KMS-11 (cell line): ENCODE measurements around the gene SCRN1.

Source experiments
- H2AFZ ChIP-seq: fragments of 200-600 bp; sonication (generic); 2 replicates; pipeline ENCODE4 v1.6.1; 2016; ENCODE audit warnings: antibody characterized with exemption, mixed run types, low read depth
- H3K27ac ChIP-seq: fragments of 200-600 bp; sonication (generic); 2 replicates; pipeline ENCODE4 v1.6.1; 2016; ENCODE audit warnings: mild to moderate bottlenecking, mixed run types
- H3K27me3 ChIP-seq: fragments of 200-600 bp; sonication (generic); 2 replicates; pipeline ENCODE4 v1.6.1; 2017; ENCODE audit warnings: mild to moderate bottlenecking, low read depth, mixed run types, moderate library complexity; ENCODE audit not compliant: insufficient read depth
- H3K36me3 ChIP-seq: fragments of 200-600 bp; sonication (generic); 2 replicates; pipeline ENCODE4 v1.6.1; 2017; ENCODE audit warnings: mild to moderate bottlenecking, mixed run types; ENCODE audit not compliant: insufficient read depth
- H3K4me1 ChIP-seq: fragments of 200-600 bp; sonication (generic); 2 replicates; pipeline ENCODE4 v1.6.1; 2016; ENCODE audit warnings: mild to moderate bottlenecking, low read depth, mixed run types; ENCODE audit not compliant: poor library complexity, severe bottlenecking
- H3K4me2 ChIP-seq: fragments of 200-600 bp; sonication (generic); 2 replicates; pipeline ENCODE4 v1.7.0; 2016; ENCODE audit warnings: mild to moderate bottlenecking, mixed run types
- H3K4me3 ChIP-seq: fragments of 200-600 bp; sonication (generic); IDR thresholded peaks from 2 replicates; pipeline ENCODE4 v1.6.1; 2017; ENCODE audit warnings: low read depth, low read length, mixed read lengths; ENCODE audit not compliant: insufficient read depth
- H3K79me2 ChIP-seq: fragments of 200-600 bp; sonication (generic); 2 replicates; pipeline ENCODE4 v1.6.1; 2016; ENCODE audit warnings: low read depth, mixed run types; ENCODE audit not compliant: insufficient read depth
- H3K9ac ChIP-seq: fragments of 200-600 bp; sonication (generic); 2 replicates; pipeline ENCODE4 v1.6.1; 2016; ENCODE audit warnings: mild to moderate bottlenecking, mixed run types
- H4K20me1 ChIP-seq: fragments of 200-600 bp; sonication (generic); 2 replicates; pipeline ENCODE4 v1.6.1; 2016; ENCODE audit warnings: mild to moderate bottlenecking, mixed run types; ENCODE audit not compliant: insufficient read depth
- TF ChIP-seq, protein P1 (sequence below): fragments of 200-600 bp; sonication (generic); conservative IDR thresholded peaks from 2 replicates; pipeline ENCODE4 v1.6.1; 2017; ENCODE audit warnings: low read depth, mild to moderate bottlenecking, antibody characterized with exemption, low read length, moderate library complexity, mixed read lengths

SCRN1 gene

DNA sequence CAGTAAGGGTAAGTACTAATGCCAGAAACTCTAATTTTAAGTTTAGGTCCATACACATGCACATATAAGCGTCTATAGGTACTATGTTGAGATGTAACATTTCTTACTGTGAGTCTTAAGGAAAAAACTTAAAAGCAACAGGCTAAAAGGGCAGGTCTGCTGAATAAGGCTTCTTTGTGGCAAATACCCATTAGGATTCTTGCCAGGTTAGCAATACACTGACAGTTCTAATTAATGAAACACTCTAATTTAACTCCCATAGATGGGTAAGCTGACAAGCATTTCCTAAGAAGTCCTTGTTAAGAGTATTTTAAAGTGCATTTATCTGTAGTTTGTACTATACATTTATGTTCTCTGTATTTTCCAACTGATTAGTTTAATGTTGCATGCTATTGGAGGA lies 14.0 kb downstream of the SCRN1 start:
- no peak overlapping the region for H3K4me3 ChIP-seq
- H3K27ac ChIP-seq: no peak overlapping the region
- no peaks in the 10 kb centered on the region for H3K36me3 ChIP-seq
- H3K79me2 ChIP-seq: no peaks in the 10 kb centered on the region
- no peak overlapping the region for H2AFZ ChIP-seq
- no peak overlapping the region for H3K4me2 ChIP-seq
- H3K27me3 ChIP-seq: no peaks in the 10 kb centered on the region
- no peaks in the 10 kb centered on the region for H4K20me1 ChIP-seq
- TF ChIP-seq, protein P1, sequence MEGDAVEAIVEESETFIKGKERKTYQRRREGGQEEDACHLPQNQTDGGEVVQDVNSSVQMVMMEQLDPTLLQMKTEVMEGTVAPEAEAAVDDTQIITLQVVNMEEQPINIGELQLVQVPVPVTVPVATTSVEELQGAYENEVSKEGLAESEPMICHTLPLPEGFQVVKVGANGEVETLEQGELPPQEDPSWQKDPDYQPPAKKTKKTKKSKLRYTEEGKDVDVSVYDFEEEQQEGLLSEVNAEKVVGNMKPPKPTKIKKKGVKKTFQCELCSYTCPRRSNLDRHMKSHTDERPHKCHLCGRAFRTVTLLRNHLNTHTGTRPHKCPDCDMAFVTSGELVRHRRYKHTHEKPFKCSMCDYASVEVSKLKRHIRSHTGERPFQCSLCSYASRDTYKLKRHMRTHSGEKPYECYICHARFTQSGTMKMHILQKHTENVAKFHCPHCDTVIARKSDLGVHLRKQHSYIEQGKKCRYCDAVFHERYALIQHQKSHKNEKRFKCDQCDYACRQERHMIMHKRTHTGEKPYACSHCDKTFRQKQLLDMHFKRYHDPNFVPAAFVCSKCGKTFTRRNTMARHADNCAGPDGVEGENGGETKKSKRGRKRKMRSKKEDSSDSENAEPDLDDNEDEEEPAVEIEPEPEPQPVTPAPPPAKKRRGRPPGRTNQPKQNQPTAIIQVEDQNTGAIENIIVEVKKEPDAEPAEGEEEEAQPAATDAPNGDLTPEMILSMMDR: no peak
- no peak overlapping the region for H3K9ac ChIP-seq
- H3K4me1 ChIP-seq: no peaks in the 10 kb centered on the region

DNA sequence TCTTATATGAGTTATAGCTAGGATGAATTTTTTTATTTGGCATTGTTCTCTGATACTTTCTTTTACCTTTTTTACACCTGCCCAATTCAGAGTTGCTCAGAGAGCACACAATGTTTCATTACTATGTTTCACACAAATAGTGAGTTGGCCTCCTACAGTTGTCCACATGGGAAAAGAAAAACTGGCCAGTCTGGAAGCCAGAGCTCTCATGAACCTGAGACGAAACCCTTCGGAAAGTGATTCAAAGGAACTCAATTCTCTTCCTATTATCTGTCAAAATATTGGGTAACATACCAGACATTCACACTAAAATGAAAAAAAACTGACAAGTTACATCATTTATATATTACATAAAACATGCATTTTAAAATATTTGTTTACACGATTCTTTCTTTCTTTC lies 15.3 kb downstream of the SCRN1 start:
- no peaks in the 10 kb centered on the region for H3K27me3 ChIP-seq
- H3K4me3 ChIP-seq: no peak overlapping the region
- H3K79me2 ChIP-seq: no peaks in the 10 kb centered on the region
- no peak overlapping the region for H2AFZ ChIP-seq
- H4K20me1 ChIP-seq: no peaks in the 10 kb centered on the region
- no peak overlapping the region for H3K4me2 ChIP-seq
- H3K27ac ChIP-seq: no peak overlapping the region
- H3K36me3 ChIP-seq: no peaks in the 10 kb centered on the region
- TF ChIP-seq, protein P1: no peak
- H3K4me1 ChIP-seq: no peaks in the 10 kb centered on the region
- no peak overlapping the region for H3K9ac ChIP-seq

DNA sequence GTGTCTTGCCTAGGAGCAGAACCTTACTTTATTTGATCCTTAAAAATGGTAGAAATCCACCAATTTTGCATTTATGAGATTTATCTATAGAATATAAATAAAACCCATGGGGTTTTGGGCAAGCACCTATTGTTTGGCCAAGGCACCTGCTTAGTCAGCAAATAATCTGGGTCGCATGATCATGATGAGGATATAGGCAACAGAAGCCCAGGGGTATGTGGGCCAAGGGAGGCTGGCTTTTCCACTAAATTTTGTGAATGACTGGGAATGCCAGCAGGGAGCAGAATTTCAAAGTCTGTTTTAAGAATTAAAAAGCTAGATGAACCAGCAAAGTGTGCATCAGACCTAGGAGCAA lies 17.3 kb downstream of the SCRN1 start:
- Histone ChIP-seq H3K4me1 (no peaks in the 10 kb centered on the region), H3K4me2 (no peak overlapping the region), H3K9ac (no peak overlapping the region), H3K27me3 (no peaks in the 10 kb centered on the region), H3K36me3 (no peaks in the 10 kb centered on the region), H3K79me2 (no peaks in the 10 kb centered on the region), H3K27ac (no peak overlapping the region), H2AFZ (no peak overlapping the region), H4K20me1 (no peaks in the 10 kb centered on the region), H3K4me3 (no peak overlapping the region)
- TF ChIP-seq, protein P1: no peak

DNA sequence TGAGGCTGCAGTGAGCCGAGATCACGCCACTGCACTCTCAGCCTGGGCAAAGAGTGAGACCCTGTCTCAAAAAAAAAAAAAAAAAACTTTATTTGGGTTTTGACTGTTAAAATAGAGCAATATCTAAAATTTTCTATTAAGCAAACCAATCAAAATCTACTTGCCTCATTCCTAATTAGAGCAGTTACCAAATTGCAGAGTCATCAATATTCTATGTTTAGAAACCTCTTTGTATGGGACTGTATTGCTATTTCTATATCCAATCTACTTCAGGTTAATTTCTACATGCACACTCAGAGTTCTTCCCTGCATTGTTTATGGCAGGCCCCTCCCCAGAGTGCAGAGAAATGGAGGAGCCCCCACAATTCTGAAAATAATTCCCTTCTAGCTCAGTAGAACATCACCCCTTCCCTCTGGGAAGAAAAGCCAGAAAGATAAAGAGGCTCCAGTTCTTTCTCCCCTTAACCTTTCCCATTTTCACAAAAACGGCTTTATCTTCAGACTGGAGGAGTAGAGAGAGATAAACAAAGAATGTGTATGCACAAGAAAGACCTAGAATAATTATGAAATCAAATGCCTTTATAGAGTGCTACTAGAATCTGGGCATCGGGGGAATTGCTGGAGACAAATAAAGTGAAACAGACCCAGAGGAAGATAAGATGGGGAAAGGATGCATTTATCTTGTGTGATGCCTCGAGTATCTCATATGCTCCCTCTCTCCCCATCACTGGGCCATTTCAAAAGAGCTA lies 17.9 kb downstream of the SCRN1 start:
- Histone ChIP-seq H4K20me1 (no peaks in the 10 kb centered on the region), H3K27me3 (no peaks in the 10 kb centered on the region), H3K9ac (no peak overlapping the region), H3K4me3 (no peak overlapping the region), H3K27ac (no peak overlapping the region), H3K79me2 (no peaks in the 10 kb centered on the region), H2AFZ (no peak overlapping the region), H3K36me3 (no peaks in the 10 kb centered on the region), H3K4me1 (no peaks in the 10 kb centered on the region), H3K4me2 (no peak overlapping the region)
- TF ChIP-seq, protein P1: no peak
